Stimulated activated CD8-positive, alpha-beta memory T cell treated with anti-CD3 and anti-CD28 coated beads, Interleukin-2, amount 100 ng/mL, for 1 hour (primary cell): ENCODE measurements around the gene LDAH.
"Not testable (repeated sequence)": the region's sequence is repeated elsewhere in the genome, so short reads cannot be mapped to it uniquely, and the experiment has no call there.

Experiments
- DNase-seq, 2 donors: peaks; one replicate each; pipeline ENCODE4 v3.0.0-alpha.2; 2020; ENCODE audit warnings: low read depth in 2 of 2

Gene LDAH

GRCh38 chr2:20723543-20723942 is 99.4 kb downstream of the LDAH start:
- DNase-seq, result no peak

GRCh38 chr2:20722592-20723240 is 100.2 kb downstream of the LDAH start:
- no peak for DNase-seq

DNA sequence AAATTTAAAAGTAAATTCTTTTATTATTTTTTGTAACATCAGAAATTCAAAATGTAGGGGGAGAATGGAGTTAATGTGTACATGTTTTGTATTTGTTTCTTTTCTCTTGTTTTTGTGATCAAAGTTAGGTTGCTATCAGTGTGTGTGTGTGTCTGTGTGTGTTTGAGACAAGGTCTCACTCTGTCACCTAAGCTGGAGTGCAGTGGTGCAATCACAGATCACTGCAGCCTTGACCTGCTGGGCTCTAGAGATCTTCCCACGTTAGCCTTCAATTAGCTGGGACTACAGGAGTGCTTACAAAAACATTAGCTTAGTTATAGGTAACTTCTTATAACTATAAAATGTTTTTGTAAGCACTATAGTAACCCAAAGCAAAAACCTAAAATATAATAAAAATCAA is 105.3 kb downstream of the LDAH start:
- no peak for DNase-seq

DNA sequence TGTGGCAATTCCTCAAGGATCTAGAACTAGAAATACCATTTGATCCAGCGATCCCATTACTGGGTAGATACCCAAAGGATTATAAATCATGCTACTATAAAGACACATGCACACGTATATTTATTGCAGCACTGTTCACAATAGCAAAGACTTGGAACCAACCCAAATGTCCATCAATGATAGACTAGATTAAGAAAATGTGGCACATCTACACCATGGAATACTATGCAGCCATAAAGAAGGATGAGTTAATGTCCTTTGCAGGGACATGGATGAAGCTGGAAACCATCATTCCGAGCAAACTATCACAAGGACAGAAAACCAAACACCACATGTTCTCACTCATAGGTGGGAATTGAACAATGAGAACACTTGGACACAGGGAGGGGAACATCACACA is 106.7 kb downstream of the LDAH start:
- not testable (repeated sequence) for DNase-seq

GRCh38 chr2:20714412-20714811 is 108.5 kb downstream of the LDAH start:
- DNase-seq, result not testable (repeated sequence)

DNA sequence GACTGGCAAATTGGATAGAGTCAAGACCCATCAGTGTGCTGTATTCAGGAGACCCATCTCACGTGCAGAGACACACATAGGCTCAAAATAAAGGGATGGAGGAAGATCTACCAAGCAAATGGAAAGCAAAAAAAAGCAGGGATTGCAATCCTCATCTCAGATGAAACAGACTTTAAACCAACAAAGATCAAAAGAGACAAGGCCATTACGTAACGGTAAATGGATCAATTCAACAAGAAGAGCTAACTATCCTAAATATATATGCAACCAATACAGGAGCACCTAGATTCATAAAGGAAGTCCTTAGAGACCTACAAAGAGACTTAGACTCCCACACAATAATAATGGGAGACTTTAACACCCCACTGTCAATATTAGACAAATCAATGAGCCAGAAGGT is 109.3 kb downstream of the LDAH start:
- DNase-seq, result not testable (repeated sequence)

GRCh38 chr2:20711641-20712040 is 111.3 kb downstream of the LDAH start:
- DNase-seq, result not testable (repeated sequence)

- DNase-seq, result no peak
Observed at GRCh38 chr2:20707601-20708000, 115.3 kb downstream of the LDAH start.

DNA sequence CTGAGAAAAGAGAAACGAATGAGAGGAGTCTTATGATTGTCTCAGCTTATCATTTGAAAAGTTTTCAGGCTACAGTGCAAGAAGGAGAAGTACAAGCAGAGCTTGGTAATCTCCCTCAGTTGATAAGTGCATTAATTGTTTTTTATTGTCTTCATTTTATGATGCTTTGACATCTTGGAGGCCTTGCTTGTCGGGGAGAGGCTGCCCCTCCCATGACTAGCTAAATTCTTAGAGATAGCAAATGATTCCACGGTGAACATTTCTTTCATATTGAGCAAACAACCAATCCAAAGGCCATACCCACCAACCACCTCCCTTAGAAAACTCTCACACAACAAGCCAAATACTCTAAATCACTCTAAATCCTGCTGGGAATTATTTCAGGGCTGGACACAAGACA is 116.1 kb downstream of the LDAH start:
- DNase-seq, result no peak

GRCh38 chr2:20706217-20706616 is 116.7 kb downstream of the LDAH start:
- no peak for DNase-seq

- DNase-seq, result no peak
Observed at GRCh38 chr2:20704886-20705285, 118.0 kb downstream of the LDAH start.

DNA sequence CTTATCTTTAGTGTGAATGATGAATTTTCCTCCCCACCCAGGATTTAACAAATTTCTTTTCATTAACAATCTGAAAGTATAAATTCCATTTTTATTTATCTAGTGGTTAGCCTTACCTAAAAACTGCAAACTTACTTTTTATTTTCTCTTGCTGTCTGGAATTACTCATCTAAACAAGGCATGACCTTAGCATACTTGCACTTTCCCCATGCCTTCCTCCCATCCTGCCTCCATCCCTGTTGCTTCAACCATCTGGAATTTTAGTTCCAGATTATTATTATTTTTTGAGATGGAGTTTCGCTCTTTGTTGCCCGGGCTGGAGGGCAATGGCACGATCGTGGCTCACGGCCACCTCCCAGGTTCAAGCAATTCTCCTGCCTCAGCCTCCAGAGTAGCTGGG is 120.3 kb downstream of the LDAH start:
- no peak for DNase-seq

DNA sequence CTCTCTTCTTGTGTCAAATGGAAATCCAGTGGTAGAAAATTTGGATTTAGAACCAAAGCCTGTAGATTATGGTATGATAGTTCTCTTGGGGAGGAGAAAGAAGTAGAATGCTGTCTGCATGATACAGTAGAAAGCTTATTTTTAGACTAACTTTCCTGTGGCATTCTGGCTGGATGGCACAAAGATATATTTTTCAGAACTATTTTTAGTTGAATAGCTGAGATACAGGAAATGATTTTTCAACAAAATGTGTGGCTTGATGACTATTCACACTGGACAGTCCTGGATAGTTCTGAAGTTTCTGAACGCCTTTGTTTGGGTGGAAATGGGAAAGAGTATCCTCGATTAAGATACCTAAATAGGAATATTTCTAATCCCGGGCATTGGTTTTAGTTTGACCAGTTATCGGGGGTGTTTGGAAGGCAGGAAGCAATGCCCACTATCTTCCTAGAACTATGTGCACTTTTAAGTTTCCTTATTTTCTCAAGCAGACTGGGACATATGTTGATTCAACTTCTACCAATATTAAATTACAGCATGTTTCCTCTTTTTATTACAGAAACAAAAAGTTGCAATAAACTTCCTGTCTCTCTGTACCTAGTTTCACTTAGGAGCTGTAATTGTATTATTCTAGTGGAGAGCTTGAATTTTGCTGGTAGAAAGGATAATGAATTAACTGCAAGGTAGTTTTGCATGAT is 123.8 kb downstream of the LDAH start:
- no peak for DNase-seq

DNA sequence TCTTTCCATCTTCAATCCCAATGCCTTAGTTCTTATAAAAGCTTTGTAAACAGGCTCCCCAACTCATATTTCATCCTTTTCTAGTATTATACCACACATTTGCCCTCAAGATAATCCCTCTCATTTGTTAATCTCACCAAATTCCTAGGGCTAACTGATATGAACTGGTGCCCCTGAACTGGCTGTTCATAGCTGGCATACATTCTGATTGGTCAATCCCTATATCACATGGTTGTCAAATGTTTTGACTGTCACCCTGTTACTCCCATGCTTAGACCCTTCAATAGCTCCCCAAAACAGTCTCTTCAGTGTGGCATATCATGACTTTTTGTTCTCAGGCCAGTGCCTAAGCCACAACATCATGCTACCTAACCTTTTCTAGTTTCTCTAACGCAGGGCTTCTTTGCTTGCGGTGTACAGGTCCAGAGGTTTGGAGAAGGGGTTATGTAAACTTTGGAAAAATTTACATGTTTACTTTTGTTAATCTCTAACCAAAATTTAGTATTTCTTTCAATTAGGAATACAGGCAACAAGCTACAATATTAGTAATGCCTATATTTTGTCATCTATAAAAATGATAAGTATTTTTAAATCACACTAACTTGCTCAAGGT is 125.5 kb downstream of the LDAH start:
- DNase-seq, result no peak

DNA sequence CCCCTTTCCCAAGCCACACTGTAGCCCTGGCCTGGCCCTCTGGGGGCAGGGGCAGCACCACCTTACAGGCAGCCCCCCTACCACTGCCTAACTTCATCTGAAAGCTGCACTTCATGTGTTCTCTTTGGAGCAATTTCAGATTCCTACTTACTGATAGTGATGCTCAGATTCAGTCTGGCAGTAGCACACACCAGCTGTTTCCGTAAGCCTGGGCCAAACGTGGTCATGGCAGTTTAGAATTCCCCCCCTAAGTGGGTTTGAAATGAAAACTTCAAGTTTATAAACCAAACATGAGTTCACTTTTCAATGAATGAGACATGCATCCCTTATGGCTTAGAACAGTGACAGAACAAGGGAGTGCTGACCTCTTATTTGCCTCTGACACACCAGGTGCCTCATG is 126.5 kb downstream of the LDAH start:
- DNase-seq, result no peak

GRCh38 chr2:20693317-20693716 is 129.6 kb downstream of the LDAH start:
- DNase-seq, result no peak

DNA sequence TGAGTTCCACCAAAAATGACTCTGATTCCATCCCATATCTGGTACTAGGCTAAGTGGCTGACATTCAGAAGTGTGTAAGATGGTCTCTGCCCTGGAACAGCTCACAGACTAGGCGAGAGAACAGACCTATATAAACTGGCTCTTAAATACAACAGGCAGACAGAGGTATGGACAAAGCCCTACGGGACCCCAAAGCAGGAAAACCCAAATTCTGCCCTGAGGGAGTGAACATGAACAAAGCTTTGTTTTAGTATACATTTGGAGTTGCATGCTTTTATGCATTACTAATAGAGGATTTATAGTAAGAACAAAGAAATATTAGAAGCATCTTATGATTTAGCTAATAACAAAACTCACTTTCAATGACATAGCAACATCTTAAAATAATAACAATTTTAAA is 130.8 kb downstream of the LDAH start:
- no peak for DNase-seq

DNA sequence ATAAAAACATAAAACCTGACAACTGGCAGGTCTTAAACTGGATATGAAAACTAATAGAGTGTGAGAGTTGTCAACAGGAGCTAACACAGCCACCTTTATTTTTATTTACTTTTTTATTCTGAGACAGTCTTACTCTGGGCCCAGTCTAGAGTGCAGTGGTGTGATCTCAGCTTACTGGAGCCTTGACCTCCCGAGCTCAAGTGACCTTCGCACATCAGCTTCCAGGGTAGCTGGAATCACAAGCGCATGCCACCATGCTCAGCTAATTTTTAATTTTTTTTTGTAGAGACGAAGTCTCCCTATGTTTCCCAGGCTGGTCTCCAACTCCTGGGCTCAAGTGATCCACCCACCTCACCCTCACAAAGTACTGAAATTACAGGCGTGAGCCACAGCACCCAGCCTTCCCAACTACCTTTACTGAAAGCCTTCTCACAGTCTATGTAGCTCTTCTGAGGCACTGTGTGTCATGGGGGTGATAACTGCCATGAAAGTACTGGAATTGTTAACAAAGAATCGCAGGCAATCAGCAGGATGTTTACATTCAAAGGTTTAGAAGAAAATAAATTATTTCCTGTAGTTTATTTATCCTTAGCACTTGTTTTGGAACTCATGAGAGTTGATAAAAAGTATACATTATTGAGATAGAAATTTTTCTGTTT is 131.7 kb downstream of the LDAH start:
- no peak for DNase-seq

- no peak for DNase-seq
Observed at GRCh38 chr2:20689428-20690264, 133.3 kb downstream of the LDAH start.

- DNase-seq, result no peak
Observed at GRCh38 chr2:20687260-20687832, 135.6 kb downstream of the LDAH start.

DNA sequence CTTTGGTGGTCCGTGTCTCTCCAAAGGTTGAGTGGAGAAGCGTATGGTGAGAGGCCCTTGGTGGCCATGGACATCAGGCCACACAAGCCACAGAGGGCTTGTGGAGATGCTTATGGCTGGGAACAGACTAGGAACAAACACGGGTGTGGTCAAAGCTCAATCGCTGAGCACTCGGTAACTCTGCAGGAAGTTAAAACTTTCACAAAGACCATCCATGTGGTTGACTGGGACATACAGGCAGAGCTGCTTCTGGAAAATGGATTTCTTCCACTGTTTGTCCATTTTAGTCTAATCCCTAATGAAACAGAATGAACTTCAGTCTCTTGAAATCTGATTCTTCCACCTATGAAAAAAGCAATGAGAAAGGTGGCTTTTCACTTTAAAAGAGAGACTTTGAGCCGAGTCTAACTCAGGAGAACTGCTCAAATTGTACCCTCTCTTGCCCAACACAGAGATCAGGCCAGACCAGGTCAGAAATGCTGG is 138.3 kb downstream of the LDAH start:
- DNase-seq, result no peak
